Activated T-cell treated with anti-CD3 and anti-CD28 coated beads for 48 hours (primary cell): ENCODE measurements around the gene JMJD1C.
"Not testable (repeated sequence)": the region's sequence is repeated elsewhere in the genome, so short reads cannot be mapped to it uniquely, and the experiment has no call there.

Experiments
- DNase-seq: peaks from one replicate; pipeline ENCODE4 v3.0.0-alpha.2; 2020; ENCODE audit warnings: low read depth

JMJD1C gene, protein sequence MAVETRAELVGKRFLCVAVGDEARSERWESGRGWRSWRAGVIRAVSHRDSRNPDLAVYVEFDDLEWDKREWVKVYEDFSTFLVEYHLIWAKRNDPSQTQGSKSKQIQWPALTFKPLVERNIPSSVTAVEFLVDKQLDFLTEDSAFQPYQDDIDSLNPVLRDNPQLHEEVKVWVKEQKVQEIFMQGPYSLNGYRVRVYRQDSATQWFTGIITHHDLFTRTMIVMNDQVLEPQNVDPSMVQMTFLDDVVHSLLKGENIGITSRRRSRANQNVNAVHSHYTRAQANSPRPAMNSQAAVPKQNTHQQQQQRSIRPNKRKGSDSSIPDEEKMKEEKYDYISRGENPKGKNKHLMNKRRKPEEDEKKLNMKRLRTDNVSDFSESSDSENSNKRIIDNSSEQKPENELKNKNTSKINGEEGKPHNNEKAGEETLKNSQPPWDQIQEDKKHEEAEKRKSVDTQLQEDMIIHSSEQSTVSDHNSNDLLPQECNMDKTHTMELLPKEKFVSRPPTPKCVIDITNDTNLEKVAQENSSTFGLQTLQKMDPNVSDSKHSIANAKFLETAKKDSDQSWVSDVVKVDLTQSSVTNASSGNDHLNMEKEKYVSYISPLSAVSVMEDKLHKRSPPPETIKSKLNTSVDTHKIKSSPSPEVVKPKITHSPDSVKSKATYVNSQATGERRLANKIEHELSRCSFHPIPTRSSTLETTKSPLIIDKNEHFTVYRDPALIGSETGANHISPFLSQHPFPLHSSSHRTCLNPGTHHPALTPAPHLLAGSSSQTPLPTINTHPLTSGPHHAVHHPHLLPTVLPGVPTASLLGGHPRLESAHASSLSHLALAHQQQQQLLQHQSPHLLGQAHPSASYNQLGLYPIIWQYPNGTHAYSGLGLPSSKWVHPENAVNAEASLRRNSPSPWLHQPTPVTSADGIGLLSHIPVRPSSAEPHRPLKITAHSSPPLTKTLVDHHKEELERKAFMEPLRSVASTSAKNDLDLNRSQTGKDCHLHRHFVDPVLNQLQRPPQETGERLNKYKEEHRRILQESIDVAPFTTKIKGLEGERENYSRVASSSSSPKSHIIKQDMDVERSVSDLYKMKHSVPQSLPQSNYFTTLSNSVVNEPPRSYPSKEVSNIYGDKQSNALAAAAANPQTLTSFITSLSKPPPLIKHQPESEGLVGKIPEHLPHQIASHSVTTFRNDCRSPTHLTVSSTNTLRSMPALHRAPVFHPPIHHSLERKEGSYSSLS (N-terminal part only)

DNA sequence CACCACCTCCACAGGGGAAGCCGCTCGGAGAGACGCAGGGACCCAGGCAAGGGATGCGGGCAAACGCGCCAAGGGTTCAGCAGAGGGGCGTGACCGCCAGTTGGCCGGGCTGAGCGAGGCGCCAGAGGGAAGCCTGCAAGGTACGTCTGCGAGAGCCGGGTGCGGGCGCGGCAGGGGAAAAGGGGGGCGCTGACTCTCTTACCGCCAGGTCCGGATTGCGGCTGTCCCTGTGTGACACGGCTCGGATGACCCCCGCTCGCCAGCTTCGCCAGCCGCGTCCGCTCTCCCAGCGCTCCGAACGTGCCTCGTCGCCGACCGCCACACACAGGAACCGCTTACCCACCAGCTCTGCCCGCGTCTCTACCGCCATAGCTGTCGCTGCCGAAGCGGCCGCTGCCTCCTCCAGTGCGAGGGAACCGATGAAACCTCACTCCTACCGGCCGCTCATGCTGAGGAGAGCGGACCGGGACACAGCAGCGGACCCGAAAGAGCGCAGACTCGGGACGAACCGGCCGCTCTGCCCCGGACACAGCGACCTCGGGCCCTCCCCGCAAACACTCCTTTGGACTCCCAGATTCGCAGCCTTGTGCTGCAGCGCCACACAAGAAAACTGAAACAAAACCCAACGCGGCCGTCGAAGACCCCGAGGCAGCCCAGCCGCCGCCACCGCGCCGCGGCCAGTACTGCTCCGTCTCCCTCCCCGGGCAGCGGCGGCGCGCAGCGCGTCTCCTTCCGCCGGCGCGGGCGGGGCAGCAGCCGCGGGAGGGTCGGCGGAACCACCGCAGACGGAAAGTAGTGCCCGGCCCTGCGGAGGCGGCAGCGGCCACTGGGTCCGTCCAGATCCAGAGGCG, at the start of gene JMJD1C:
Gene JMJD1C, minus strand, starts transcription at position 685 of the 851 bp plus-strand sequence. Its CDS starts 315 bp downstream, at position 370.
- peak; percentile 56 for DNase-seq

DNA sequence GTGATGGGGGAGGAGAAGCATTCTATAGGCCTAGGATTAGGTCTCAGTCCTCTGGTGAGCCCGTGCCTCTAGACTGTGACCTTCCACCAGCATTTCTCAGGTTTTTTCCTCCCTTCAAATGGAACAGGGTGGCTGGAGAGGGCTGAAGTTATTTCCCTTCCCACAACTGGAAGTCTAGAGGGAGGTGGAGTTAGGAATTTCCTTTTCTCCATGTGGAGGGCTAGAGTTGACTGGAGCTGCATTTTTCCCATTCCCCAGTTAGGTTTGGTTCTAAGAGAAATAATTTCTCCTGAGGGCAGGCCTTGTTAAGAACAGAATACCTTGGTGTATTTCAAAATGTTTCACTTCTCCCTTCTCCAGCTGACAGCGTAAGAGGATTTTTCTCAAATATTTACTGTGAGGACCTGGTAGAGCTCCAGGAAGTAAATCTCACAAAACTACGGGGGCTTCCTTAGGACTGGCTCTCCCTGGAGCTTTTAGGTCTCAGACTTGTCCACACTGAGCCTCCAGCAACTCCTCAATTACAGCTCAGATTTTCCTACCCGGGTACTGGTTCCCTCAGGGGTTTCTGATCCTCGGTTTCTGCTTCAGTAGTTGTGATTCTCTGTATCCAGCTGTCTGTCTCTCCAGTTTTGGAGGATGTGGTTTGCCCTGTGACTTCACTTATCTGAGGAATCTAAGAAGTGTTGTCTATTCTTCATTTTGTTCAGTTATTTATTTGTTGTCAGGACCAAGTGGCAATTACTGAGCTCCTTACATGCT, 49.4 kb upstream of the JMJD1C start:
- no peak for DNase-seq

DNA sequence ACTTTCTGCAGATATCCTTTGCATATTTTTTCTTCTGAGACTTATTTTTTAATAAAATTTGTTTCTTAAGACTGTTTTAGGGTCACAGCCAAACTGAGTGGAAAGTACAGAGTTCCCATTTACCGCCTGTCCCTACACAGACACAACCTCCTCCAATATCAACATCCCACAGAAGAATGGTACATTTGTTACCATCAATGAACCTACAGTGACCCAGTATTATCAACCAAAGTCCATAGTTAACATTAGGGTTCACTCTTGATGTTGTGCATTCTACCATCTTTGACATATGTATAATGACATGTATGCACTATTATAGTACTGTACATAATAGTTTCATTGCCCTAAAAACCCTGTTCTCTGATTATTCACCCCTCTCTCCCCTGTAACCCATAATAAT, 40.8 kb upstream of the JMJD1C start:
- DNase-seq = no peak

DNA sequence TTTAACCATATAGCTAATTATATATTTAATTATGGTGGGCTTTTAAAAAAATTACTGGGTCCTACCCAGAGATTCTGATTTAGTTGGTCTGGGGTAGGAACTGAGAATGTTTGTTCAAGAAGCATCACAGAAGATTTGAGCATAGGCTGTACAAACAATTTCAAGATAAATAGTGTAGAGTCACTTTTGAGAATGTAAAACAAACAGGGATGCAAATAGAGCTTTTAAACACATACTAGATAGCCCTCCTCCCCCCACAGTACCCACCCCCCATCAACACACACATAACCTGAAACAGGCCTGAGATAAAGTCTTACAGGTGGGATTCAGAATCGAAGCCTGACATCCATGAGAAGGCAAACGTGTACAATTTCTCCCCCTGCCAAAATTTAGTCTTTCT, 39.8 kb upstream of the JMJD1C start:
- no peak for DNase-seq

DNA sequence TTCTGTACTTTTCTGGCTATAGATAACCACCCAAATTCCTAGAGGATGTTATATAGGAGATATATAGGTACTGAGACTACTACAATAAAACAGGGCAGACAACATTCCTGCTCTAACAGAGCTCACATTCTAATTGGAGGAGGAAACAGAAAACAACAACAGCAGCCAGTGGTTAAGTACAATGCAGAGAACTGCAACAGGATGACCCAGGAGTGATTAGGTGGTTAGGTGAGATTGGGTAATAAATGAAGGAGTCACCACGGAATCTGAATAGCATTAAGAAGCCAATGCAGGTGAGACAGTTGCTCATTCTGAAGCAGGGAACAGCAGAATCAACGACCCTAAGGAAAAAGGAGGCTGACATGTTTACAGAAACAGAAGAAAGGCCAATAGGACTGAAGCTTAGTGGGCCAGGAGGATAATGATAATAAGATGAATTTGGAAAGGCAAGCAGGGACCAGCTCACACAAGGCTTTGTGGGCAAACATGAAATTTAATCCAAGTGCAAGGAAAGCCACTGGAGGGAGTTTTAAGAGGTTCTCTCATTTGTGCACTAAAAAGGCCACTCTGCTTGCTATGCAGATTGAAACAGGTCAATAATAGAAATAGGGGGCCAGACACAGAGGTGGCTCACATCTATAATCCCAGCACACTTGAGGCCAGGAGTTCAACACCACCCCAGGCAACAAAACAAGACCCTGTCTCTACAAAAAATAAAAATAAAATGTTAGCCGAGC, 38.5 kb upstream of the JMJD1C start:
- no peak for DNase-seq

DNA sequence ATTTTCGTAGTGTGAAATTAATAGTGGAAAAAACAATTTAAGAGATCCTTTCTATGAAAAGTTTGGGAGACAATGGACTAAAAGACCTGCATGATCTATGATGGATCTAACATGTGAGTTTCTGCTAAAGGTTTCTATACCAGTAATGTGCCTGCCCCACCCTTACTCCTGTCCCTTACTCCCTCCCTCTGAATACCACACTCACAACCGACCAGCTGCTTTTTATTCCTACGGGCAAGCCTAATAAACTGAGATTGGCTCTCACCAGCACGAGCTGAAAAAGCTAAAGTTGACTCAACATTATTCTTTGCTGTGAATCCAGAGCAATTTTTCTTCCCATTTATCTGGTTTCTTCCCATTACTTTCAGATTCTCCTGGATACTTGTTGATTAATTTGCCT, 37.6 kb upstream of the JMJD1C start:
- DNase-seq = no peak

DNA sequence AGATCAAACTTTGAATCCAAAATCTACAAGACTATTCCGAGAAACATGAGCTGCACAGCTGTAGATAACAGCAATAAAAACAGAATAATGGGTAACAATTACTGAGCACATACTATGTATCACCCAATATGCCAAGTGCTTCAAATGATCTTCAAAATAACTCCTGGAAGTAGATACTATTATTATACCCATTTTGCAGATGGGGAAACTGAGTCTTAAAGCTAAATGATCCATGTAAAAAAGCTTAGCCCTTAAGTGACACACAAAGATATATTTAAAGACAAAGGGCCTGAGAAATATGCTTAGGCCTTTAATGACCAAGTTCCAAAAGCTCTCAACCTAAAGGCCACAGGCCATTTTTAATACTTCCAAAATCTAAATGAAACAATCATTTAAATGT, 37.1 kb upstream of the JMJD1C start:
- DNase-seq = no peak

DNA sequence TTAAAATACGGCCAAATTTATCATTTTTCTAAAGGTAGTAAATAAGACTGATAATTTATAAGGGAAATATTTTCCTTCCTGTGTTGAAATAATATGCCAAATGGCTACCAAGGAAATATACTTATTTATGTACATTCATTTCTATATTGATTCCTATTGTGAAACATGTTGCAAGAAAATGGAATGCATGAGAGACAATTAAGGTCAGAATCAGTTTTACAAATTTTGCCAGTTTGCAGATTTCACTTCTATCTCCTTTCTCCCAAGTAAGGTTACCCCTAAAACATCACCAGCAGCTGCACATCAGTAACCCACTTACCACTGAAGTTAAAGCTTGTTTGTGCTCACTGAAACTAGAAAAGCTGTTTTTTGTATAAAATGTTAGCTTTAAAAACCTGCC, 36.2 kb upstream of the JMJD1C start:
- DNase-seq = no peak

DNA sequence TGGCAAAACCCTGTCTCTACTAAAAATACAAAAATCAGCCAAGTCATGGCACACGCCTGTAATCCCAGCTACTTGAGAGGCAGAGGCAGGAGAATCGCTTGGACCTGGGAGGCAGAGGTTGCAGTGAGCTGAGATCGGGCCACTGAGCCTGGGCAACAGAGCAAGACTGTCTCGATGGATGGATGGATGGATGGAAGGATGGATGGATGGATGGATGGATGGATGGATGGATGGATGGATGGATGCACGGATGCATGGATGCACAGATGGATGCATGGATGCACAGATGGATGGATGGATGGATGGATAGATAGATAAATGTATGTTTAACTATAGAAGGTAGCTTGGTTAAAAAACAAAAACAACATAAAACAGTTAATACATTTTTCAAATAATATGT, 34.8 kb upstream of the JMJD1C start:
- not testable (repeated sequence) for DNase-seq

DNA sequence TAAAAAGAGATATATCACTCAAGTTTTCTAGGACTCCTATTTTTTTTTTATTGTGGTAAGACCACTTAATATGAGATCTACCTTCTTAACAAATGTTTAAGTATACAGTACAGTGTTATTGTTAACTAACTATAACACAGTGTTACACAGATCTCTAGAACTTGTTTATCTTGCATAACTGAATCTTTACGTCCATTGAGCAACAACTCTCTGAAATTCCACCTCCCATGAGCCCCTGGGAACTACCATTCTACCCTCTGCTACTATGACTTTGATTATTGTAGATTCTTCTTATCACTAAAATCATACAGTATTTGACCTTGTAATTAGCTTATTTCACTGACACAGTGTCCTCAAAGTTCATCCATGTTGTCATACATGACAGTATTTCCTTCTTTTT, 32.9 kb upstream of the JMJD1C start:
- no peak for DNase-seq

DNA sequence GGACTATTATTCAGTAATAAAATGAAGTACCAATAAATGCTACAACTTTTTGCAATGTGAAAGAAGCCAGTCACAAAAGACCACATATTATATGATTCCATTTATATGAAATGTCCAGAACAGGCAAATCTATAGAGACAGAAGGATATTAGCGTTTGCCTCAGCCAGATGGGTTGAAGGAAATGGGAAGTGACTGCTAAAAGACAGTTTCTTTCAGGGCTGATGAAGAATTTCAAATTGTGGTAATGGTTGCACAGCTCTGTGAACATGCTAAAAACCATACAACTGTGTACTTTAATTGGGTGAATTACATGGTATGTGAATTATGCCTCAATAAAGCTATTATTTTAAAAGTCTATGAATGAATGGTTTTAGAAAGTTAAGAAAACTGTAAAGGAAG, 31.5 kb upstream of the JMJD1C start:
- no peak for DNase-seq

DNA sequence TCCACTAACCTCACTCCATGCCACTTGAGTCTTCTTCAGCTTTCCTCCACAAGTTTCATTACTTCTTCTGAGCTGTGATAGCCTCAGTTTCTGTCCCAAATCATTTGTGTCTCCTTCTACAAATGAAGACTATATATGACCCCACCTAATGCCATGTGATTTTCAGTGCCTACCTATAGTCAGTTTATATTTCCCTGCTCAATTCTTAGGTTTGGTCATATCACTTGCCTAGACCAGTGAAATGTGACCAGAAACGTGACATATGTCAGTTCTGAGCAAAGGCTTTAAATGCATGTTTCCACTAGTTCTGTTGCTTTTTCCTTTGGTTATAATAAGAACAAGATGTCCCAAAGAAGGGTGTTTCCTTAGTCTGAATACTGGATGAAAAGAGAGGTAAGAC, 30.8 kb upstream of the JMJD1C start:
- DNase-seq = no peak

DNA sequence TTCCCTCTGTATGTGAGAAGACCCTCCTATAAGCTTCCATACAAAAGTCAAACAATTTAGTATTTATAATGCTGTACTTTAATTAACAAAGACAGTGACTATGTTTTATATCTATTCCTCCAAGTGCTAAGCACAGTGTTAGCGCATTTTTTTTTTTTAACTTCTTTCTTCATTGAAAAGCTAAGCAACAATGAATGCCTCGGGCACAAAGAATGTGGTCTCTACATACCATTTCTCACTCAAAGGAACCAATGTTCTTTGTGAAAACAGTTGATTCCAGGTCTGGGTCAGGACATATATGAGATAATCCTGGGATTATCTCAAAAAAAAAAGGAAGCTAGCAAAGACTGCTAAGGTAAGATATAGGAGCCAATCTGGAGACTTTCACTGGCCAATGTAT, 29.2 kb upstream of the JMJD1C start:
- DNase-seq = no peak

DNA sequence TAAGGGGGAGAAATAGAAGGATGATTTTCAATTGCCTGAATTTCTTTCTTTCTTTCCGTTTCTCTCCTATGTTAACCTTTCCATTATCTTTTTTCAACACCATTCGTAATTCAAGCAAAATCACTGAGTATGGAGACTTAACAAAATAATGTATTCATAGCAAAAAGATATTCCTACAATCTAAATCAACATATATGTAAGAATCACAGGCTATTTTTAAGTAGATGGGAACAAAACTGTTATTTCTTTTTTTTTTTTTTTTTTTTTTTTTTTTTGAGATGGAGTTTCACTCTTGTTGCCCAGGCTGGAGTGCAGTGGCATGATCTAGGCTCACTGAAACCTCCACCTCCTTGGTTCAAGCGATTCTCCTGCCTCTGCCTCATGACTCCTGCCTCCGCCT, 27.2 kb upstream of the JMJD1C start:
- no peak for DNase-seq

DNA sequence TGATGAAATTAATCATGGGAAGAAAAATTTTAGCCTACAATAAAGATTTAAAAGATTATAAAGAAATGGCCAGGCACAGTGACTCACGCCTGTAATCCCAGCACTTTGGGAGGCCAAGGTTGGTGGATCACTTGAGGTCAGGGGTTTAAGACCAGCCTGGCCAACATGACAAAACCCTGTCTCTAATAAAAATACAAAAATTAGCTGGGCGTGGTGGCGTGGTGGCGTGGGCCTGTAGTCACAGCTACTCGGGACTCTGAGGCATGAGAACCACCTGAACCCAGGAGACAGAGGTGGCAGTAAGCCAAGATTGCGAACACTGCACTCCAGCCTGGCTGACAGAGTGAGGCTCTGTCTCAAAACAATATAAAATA, 26.5 kb upstream of the JMJD1C start:
- not testable (repeated sequence) for DNase-seq

DNA sequence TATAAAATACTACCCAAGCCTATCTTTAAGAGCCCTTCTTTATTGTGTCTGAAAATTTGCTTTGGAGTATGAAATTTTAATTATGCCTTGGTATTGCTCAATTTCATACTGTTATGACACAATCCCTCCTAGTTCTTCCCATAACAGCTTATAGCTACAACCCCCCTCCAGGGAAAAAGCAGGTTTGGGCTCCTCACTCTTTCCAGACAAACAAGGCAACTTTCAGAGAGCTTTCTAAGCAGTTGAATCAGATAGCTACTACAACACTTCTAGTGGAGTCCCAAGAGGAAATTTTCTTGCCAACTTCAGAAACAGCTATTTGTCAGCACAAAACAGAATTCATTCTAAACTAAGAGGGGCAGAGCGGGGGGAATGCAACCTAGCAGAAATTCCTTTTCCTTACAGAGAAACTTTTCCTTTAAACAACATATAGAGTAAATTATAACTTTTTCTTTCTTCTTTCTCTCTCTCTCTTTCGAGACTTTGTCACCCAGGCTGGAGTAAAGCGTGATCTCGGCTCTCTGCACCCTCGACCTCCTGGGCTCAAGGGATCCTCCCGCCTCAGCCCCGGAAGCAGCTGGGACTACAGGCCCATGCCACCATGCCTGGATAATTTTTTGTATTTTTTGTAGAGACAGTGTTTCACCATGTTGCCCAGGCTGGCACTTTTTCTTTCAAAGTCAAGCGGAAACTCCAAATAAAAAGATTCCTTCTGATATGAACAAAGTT, 26.0 kb upstream of the JMJD1C start:
- DNase-seq = no peak

DNA sequence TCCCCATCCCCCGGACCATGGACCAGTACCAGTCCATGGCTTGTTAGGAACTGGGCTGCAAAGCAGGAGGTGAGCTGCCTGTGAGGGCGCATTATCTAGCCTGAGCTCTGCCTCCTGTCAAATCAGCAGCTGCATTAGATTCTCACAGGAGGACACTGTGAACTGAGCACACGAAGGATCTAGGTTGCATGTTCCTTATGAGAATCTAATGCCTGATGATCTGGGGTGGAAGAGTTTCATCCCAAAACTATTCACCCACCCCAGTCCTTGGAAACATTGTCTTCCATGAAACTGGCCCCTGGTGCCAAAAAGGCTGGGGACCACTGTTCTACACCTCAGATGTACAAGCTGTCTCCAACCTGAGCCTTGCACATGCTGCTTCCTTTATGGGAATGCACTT, 24.1 kb upstream of the JMJD1C start:
- DNase-seq = no peak

DNA sequence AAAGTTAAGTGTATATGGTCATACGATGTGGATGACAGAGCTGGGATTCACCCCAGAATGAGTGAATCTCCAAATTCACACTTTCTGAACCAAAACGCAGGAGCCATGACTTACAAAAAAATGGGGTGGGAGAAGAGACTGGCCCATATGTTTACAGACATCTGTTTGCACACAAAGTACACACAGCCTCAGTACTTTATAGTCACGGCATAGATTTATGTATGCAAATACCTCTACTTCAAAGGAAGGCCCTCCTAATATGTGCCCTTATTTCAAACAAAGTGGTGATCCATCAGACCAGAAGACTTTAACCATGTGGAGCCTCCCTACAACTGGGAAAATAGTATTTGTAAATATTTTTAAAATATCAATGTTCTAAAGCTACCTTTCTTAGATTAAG, 22.2 kb upstream of the JMJD1C start:
- DNase-seq = no peak

DNA sequence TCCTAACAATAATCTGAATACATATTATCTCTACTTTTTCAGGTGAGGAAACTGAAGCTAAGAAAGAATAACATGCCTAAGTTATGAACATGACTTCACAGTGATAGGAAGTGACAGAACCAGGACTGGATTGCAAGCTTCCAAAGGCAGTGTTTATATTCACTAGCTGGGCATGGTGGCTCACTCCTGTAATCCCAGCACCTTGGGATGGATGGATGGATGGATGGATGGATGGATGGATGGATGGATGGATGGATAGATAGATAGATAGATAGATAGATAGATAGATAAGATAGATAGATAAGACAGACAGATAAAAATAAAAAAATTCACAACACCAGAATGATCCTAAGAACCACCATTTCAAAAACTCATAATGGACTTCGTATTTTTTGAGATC, 18.2 kb upstream of the JMJD1C start:
- DNase-seq = no peak
